Ishikawa (cell line): ENCODE data around the gene TLE1.

Experiments used
- CEBPB ChIP-seq: IDR thresholded peaks from 2 replicates; pipeline ENCODE4 v1.6.1; 2012
- CREB1 ChIP-seq: IDR thresholded peaks from 2 replicates; pipeline ENCODE4 v1.6.1; 2012; ENCODE audit warnings: low read depth
- EP300 ChIP-seq: IDR thresholded peaks from 2 replicates; pipeline ENCODE4 v1.6.1; 2012; ENCODE audit warnings: borderline replicate concordance
- FOXM1 ChIP-seq: IDR thresholded peaks from 2 replicates; pipeline ENCODE4 v1.6.1; 2012; ENCODE audit warnings: low read depth, borderline replicate concordance
- MAX ChIP-seq: IDR thresholded peaks from 2 replicates; pipeline ENCODE4 v1.6.1; 2012
- NFIC ChIP-seq: IDR thresholded peaks from 2 replicates; pipeline ENCODE4 v1.6.1; 2012
- RAD21 ChIP-seq: IDR thresholded peaks from 2 replicates; pipeline ENCODE4 v1.6.1; 2012; ENCODE audit warnings: low read depth
- TAF1 ChIP-seq: IDR thresholded peaks from 2 replicates; pipeline ENCODE4 v1.6.1; 2012; ENCODE audit warnings: low read depth, mild to moderate bottlenecking
- TCF12 ChIP-seq: IDR thresholded peaks from 2 replicates; pipeline ENCODE4 v1.6.1; 2012; ENCODE audit warnings: low read depth
- TEAD4 ChIP-seq: IDR thresholded peaks from 2 replicates; pipeline ENCODE4 v1.6.1; 2012
- YY1 ChIP-seq: IDR thresholded peaks from 2 replicates; pipeline ENCODE4 v1.6.1; 2012; ENCODE audit warnings: low read depth
- ZBTB7A ChIP-seq: IDR thresholded peaks from 2 replicates; pipeline ENCODE4 v1.6.1; 2012; ENCODE audit warnings: low read depth
- TF ChIP-seq, protein P1 (sequence below): IDR thresholded peaks from 2 replicates; pipeline ENCODE4 v1.6.1; 2012
- TF ChIP-seq, protein P2 (sequence below): IDR thresholded peaks from 2 replicates; pipeline ENCODE4 v1.6.1; 2012; ENCODE audit warnings: low read depth, mild to moderate bottlenecking

TLE1 gene

DNA sequence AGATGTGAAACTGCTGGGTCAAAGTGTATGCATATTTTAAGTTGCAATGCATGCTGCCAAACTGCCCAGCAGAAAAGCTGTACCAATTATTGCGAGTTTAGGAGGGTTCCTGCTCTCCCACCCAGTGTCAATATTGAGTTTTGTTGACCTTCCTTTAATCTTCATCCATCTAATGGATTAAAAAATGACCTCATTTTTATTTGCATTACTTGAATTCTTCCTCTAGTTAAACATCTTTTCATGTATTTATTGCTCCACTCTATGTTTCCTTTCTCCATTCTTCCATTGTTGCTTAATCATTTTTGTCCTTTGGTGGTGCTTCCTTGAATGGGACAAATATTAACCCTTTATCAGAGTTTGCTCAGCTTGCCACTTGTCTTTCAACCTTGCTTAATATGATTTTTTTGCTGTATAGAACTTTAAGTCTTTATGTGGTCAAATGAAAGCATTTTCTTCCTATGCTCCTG is 32.4 kb downstream of the TLE1 start:
- no peak for TF ChIP-seq TAF1

DNA sequence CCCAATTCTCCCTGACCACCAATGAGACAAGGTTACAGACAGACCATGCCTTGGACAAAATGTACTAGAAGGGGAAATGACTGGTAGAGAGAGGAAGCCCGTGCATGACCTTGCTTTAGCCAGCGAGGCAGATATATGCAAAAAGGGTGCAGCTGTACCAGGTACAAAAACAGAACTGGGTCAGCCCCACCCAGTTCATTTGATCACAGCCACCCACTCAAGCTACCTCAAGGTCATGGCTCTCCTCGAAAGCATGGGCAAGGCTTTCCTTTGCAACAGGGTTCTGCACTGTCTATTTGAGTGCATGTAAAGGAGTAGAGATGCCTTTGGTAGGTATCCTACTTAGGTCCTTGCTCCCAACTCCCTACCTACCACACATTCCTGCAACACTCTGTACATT is 33.3 kb downstream of the TLE1 start:
- TF ChIP-seq NFIC (no peak), TEAD4 (no peak), MAX (no peak), EP300 (no peak), YY1 (no peak), FOXM1 (no peak), CEBPB (no peak), TCF12 (no peak), RAD21 (no peak), ZBTB7A (no peak)
- TF ChIP-seq, protein P1, sequence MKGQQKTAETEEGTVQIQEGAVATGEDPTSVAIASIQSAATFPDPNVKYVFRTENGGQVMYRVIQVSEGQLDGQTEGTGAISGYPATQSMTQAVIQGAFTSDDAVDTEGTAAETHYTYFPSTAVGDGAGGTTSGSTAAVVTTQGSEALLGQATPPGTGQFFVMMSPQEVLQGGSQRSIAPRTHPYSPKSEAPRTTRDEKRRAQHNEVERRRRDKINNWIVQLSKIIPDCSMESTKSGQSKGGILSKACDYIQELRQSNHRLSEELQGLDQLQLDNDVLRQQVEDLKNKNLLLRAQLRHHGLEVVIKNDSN: no peak

DNA sequence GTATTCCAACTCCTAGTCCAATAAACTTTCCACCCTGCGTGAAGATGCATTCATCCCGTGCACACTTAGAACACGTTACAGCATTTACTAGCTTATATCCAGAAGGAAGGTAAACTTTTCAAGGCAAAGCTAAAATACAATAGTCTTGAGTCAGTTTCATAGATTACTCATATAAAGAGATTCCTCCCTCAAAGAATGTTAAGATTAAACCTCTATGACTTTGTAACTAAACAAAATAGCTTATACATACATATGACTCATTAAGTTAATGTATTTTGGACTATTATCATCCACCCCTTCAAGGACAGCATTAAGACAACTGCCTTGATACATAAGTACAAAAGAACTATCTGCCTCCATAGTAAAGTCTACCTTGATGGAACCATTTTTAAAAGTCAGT is 36.1 kb downstream of the TLE1 start:
- TF ChIP-seq TAF1 (no peak), EP300 (no peak), YY1 (no peak), RAD21 (no peak), TCF12 (no peak), TEAD4 (no peak), CREB1 (no peak), NFIC (no peak), FOXM1 (no peak), MAX (no peak), CEBPB (no peak)
- TF ChIP-seq, protein P1: no peak
- TF ChIP-seq, protein P2, sequence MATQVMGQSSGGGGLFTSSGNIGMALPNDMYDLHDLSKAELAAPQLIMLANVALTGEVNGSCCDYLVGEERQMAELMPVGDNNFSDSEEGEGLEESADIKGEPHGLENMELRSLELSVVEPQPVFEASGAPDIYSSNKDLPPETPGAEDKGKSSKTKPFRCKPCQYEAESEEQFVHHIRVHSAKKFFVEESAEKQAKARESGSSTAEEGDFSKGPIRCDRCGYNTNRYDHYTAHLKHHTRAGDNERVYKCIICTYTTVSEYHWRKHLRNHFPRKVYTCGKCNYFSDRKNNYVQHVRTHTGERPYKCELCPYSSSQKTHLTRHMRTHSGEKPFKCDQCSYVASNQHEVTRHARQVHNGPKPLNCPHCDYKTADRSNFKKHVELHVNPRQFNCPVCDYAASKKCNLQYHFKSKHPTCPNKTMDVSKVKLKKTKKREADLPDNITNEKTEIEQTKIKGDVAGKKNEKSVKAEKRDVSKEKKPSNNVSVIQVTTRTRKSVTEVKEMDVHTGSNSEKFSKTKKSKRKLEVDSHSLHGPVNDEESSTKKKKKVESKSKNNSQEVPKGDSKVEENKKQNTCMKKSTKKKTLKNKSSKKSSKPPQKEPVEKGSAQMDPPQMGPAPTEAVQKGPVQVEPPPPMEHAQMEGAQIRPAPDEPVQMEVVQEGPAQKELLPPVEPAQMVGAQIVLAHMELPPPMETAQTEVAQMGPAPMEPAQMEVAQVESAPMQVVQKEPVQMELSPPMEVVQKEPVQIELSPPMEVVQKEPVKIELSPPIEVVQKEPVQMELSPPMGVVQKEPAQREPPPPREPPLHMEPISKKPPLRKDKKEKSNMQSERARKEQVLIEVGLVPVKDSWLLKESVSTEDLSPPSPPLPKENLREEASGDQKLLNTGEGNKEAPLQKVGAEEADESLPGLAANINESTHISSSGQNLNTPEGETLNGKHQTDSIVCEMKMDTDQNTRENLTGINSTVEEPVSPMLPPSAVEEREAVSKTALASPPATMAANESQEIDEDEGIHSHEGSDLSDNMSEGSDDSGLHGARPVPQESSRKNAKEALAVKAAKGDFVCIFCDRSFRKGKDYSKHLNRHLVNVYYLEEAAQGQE: no peak

- TF ChIP-seq TCF12 (no peak), NFIC (no peak), FOXM1 (no peak)
- TF ChIP-seq, protein P2: no peak
These were observed 37.2 kb downstream of the TLE1 start for GRCh38 chr9:81652058-81652687.

DNA sequence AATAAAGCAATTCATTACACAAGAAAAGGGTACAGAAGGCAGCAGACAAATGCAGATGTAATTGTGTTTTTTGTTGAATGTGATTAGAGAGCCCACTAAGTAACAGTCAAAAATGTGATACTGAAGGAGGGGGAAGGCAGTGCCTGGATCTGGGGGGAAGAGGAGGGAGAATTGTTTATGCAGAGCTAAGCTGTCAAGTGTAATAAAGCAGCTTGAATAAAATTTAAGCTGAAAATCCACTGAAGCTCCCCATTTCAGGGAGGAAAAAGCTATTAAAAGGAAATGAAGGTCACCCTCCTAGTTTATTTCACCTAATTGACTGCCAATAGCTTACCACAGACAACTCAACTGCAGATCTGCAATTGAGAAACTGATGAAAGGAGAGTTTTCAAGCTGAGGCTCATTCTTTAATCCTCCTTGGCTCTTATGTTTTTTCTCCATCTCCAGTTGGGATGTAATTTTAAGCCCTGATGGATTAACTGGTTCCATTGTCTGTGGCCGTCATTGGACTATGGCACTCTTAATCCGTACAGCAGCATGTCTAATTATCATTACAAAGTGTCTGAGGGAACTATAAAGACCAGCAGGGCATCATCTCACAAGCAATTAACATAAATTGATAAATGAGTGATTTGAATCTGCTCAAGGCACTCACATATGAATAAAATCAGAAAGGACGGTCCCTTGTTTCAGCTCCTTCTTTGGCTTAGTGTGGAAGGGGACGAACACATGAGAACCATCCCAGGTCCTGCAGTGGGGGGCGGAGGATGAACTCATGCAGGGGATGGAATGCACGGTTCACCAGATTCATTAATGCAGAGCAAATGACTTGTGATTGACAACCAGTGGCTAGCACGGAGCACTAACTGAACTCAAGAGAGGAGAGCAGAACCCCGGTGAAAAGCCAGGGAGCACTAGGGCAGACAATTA is 38.5 kb downstream of the TLE1 start:
- TF ChIP-seq RAD21 (no peak), TCF12 (no peak), CEBPB (no peak), CREB1 (no peak), EP300 (no peak), NFIC (no peak), TAF1 (no peak)
- TF ChIP-seq, protein P2: no peak
